Activated T-helper 1 cell treated with anti-CD3 and anti-CD28 coated beads, Interleukin-2, amount 50 U/mL, for 16 hours (primary cell): ENCODE results near the gene THBS1.

ENCODE experiments used
- DNase-seq, 2 donors: peaks; one replicate each; pipeline ENCODE4 v3.0.0-alpha.2; 2020; ENCODE audit warnings: low read depth in 1 of 2, low spot score in 1 of 2

Gene THBS1

GRCh38 chr15:39587731-39588530 lies 7.1 kb downstream of the THBS1 start:
- DNase-seq = no peak

DNA sequence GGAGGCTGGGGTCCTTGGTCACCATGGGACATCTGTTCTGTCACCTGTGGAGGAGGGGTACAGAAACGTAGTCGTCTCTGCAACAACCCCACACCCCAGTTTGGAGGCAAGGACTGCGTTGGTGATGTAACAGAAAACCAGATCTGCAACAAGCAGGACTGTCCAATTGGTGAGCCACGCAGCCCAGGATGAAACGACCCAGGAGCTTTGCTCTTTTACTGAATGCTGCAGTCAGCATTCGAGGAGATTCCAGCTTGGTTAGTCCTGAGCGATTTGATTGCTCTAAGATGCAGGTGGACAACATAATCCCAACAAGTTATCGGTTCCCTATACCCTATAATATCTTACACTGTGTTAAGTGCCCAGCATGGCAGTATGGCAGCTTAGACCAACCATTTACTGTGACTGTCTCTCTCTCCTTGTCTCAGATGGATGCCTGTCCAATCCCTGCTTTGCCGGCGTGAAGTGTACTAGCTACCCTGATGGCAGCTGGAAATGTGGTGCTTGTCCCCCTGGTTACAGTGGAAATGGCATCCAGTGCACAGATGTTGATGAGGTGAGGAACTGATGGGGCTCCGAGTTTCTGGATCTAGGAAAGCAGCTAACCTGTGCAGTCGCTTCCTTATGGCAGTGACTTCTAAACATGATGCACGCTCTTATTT lies 7.8 kb downstream of the THBS1 start:
- DNase-seq = no peak

GRCh38 chr15:39589193-39589814 lies 8.4 kb downstream of the THBS1 start:
- no peak for DNase-seq

GRCh38 chr15:39589815-39590644 lies 9.2 kb downstream of the THBS1 start:
- no peak for DNase-seq

- DNase-seq = no peak
These were observed 10.4 kb downstream of the THBS1 start for GRCh38 chr15:39591141-39591895.

GRCh38 chr15:39591896-39592315 lies 11.0 kb downstream of the THBS1 start:
- DNase-seq = no peak

- no peak for DNase-seq
These were observed 11.6 kb downstream of the THBS1 start for GRCh38 chr15:39592500-39592899.

- DNase-seq = no peak
These were observed 12.3 kb downstream of the THBS1 start for GRCh38 chr15:39593071-39593655.

GRCh38 chr15:39593656-39594445 lies 13.0 kb downstream of the THBS1 start:
- no peak for DNase-seq

DNA sequence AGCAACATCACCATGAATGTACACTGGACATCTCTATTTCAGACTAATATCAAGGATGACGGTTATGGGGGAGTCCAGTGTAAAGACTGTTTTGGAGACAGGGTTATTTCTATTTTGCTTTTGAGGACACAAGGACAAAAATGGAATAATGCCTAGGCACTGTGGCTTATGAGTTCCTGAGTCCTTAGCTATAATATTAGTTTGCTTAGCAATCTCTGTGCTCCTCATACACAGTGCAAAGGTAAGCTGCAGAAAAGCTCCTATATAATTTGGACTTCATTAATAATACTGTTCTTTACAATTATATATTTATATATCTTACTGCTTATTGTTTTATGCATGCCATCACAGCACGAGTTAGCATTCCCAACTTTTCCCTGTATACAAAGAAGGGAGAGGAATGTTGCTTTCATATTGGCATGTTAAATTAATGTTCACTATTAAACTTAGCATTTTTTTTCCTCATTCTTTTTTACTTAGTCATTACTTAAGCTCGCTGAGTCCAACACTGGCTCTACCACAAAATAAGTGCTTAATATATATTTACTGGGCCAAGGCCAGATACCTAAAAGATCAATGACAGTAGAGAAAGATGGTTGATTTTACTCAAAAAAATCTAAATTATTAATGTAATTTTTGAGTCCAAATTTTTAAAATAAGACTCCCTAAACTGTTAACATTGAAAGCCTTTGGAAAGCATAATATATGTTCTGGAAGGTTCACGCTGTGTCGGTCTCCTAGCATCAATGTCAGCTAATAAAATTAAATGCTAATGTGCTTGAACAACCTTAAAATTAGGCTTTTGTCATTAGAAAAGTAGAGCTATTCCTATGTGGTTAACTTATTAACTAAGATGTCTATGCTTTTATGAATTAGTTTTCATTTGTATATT lies 13.8 kb downstream of the THBS1 start:
- DNase-seq = no peak

- no peak for DNase-seq
These were observed 14.7 kb downstream of the THBS1 start for GRCh38 chr15:39595338-39596221.

DNA sequence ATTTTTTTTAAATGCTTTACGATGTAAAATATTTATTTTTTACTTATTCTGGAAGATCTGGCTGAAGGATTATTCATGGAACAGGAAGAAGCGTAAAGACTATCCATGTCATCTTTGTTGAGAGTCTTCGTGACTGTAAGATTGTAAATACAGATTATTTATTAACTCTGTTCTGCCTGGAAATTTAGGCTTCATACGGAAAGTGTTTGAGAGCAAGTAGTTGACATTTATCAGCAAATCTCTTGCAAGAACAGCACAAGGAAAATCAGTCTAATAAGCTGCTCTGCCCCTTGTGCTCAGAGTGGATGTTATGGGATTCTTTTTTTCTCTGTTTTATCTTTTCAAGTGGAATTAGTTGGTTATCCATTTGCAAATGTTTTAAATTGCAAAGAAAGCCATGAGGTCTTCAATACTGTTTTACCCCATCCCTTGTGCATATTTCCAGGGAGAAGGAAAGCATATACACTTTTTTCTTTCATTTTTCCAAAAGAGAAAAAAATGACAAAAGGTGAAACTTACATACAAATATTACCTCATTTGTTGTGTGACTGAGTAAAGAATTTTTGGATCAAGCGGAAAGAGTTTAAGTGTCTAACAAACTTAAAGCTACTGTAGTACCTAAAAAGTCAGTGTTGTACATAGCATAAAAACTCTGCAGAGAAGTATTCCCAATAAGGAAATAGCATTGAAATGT lies 15.6 kb downstream of the THBS1 start:
- no peak for DNase-seq

DNA sequence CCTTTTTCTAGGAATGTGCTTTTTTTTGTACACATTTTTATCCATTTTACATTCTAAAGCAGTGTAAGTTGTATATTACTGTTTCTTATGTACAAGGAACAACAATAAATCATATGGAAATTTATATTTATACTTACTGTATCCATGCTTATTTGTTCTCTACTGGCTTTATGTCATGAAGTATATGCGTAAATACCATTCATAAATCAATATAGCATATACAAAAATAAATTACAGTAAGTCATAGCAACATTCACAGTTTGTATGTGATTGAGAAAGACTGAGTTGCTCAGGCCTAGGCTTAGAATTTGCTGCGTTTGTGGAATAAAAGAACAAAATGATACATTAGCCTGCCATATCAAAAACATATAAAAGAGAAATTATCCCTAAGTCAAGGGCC lies 16.5 kb downstream of the THBS1 start:
- DNase-seq = no peak

DNA sequence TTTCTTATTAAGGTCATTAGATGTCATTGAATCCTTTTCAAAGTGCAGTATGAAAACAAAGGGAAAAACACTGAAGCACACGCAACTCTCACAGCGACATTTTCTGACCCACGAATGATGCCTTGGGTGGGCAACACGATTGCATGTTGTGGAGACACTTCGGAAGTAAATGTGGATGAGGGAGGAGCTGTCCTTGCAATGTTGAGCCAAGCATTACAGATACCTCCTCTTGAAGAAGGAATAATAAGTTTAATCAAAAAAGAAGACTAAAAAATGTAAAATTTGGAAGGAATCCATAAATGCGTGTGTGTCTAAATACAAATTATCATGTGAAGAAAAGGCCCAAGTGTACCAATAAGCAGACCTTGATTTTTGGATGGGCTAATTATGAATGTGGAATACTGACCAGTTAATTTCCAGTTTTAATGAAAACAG lies 16.9 kb downstream of the THBS1 start:
- no peak for DNase-seq

DNA sequence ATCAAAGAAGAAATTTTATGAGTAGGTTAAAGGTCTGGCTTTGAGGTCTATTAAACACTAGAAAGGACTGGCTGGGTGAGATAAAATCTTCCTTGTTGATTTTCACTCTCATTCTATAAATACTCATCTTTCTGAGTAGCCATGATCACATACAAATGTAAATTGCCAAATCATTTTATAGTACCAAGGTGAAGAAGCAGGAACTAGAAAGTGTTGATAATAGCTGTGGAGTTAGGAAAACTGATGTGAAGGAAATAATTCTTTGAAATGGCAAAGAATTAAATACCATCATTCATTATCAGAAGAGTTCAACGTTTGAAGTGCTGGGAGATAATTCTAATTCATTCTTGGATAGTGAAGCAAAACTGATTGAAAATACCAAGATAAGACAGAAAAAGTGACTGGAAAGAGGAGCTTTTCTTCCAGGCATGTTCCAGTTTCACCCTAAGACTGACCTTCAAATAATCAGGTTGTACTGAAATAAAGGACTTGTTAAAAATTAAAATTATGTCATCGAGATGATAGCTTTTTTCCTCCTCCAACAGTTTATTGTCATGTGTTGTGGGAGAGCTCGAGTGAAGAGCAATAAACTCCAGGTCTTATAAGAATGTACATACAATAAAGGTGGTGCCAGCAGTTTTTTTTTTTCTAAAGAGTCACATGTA lies 17.4 kb downstream of the THBS1 start:
- DNase-seq = no peak
